MCF 10A (cell line): ENCODE measurements around the gene PSME3. TPM values are rescaled to one million over a fixed set of nuclear protein-coding genes. Genes with fewer than 3 reads are reported as not detected.

Source experiments
- BruUV-seq: library from RNA; stranded (reverse); fragments of 400-500 nt; replicated peaks from 2 replicates; lab custom pipeline; 2021; lab: Mats Ljungman, UMichigan
- CTCF ChIA-PET: fragments of 300-600 bp; sonication (Branson Sonifier 250); formaldehyde crosslinking; extraction: SDS; loops from one replicate; lab custom pipeline; 2021; ENCODE audit warnings: antibody characterized with exemption, inconsistent platforms; lab: Yijun Ruan, JAX
- POLR2A ChIA-PET: fragments of 300-600, 350-650 bp; sonication (Branson Sonifier 250); formaldehyde crosslinking; extraction: SDS; loops from one replicate; lab custom pipeline; 2020; ENCODE audit warnings: antibody characterized with exemption, inconsistent platforms; lab: Yijun Ruan, JAX
- DNase-seq: peaks from one replicate; pipeline ENCODE4 v3.0.0-alpha.2; 2018; ENCODE audit not compliant: unreplicated experiment
- H3K27ac Mint-ChIP-seq: one replicate; pipeline ENCODE4 v1.8.0; 2022; ENCODE audit warnings: mild to moderate bottlenecking, low read depth, mixed read lengths; ENCODE audit not compliant: unreplicated experiment
- H3K27me3 Mint-ChIP-seq: one replicate; pipeline ENCODE4 v1.8.0; 2022; ENCODE audit warnings: mixed read lengths; ENCODE audit not compliant: insufficient read depth, unreplicated experiment
- H3K36me3 Mint-ChIP-seq: one replicate; pipeline ENCODE4 v1.8.0; 2022; ENCODE audit warnings: mild to moderate bottlenecking, moderate library complexity, mixed read lengths; ENCODE audit not compliant: insufficient read depth, unreplicated experiment
- H3K4me1 Mint-ChIP-seq: one replicate; pipeline ENCODE4 v1.8.0; 2022; ENCODE audit warnings: mixed read lengths; ENCODE audit not compliant: insufficient read depth, unreplicated experiment
- H3K4me3 Mint-ChIP-seq: one replicate; pipeline ENCODE4 v1.8.0; 2022; ENCODE audit warnings: mild to moderate bottlenecking, moderate library complexity, mixed read lengths; ENCODE audit not compliant: unreplicated experiment
- H3K9me3 Mint-ChIP-seq: one replicate; pipeline ENCODE4 v1.8.0; 2022; ENCODE audit warnings: mixed read lengths; ENCODE audit not compliant: unreplicated experiment
- CTCF ChIP-seq: fragments of 200-600 bp; IDR thresholded peaks from one replicate; pipeline ENCODE4 v1.8.0; 2022; ENCODE audit warnings: antibody characterized with exemption, mild to moderate bottlenecking; ENCODE audit not compliant: unreplicated experiment
- intact Hi-C: fragments of 100-400 bp; cut with micrococcal nuclease; formaldehyde crosslinking; loops from 2 replicates; pipeline ENCODE4 v1.14.1; 2022
- total RNA-seq: library from RNA; stranded (reverse); gene quantifications from 2 replicates; pipeline ENCODE4 v1.2.3, GENCODE V29; 2022

PSME3 gene
- total RNA-seq, 1 experiment from 2014 or later, result 220 TPM

GRCh38 chr17:42784811-42785592 is 48.2 kb upstream of the PSME3 start:
- ChIA-PET CTCF (no interaction called here), POLR2A (interaction anchor here (2.6 kb wide), 1 partner anchor 12 kb away, joined by 24 read pairs; the partner anchor contains the start of gene VPS25)
- H3K4me1 Mint-ChIP-seq, result peaks cover 11% of the 10 kb centered on the region
- no peaks in the 10 kb centered on the region for H3K27me3 Mint-ChIP-seq
- intact Hi-C loops, result no loop called here
- no peak overlapping the region for H3K27ac Mint-ChIP-seq
- no peak for DNase-seq
- peaks cover 6% of the 10 kb centered on the region for H3K36me3 Mint-ChIP-seq
- no TSS peak for BruUV-seq
- H3K4me3 Mint-ChIP-seq, result no peak overlapping the region
- no peaks in the 10 kb centered on the region for H3K9me3 Mint-ChIP-seq
- no peak for TF ChIP-seq CTCF

GRCh38 chr17:42787266-42787665 is 45.9 kb upstream of the PSME3 start:
- Mint-ChIP-seq H3K4me3 (no peak overlapping the region), H3K36me3 (no peaks in the 10 kb centered on the region), H3K27ac (no peak overlapping the region), H3K4me1 (peaks cover 11% of the 10 kb centered on the region), H3K27me3 (no peaks in the 10 kb centered on the region), H3K9me3 (no peaks in the 10 kb centered on the region)
- TF ChIP-seq CTCF, result no peak
- CTCF ChIA-PET, result interaction anchor here (0.9 to 1.0 kb wide), 2 partner anchors 10 to 24 kb away, joined by 3 read pairs; no protein-coding TSS in a partner anchor
- no peak for DNase-seq
- POLR2A ChIA-PET, result interaction anchor here (0.6 to 1.6 kb wide), 5 partner anchors 9 to 1417 kb away, joined by 3 to 6 read pairs (median 4); partner anchors contain the start of genes BECN1, RETREG3 and VPS25
- intact Hi-C loops, result no loop called here
- BruUV-seq, result no TSS peak

GRCh38 chr17:42791948-42792347 is 41.2 kb upstream of the PSME3 start:
- DNase-seq, result no peak
- peaks cover 11% of the 10 kb centered on the region for H3K4me1 Mint-ChIP-seq
- H3K36me3 Mint-ChIP-seq, result no peaks in the 10 kb centered on the region
- ChIA-PET CTCF (interaction anchor here (0.6 kb wide), 2 partner anchors 33 to 226 kb away, joined by 4 to 5 read pairs; no protein-coding TSS in a partner anchor), POLR2A (interaction anchor here (0.6 to 1.2 kb wide), 3 partner anchors 19 to 1223 kb away, joined by 3 to 5 read pairs (median 3); partner anchors contain the start of genes TMEM101 and VPS25)
- intact Hi-C loops, result no loop called here
- H3K27me3 Mint-ChIP-seq, result no peaks in the 10 kb centered on the region
- no peak overlapping the region for H3K27ac Mint-ChIP-seq
- no peak overlapping the region for H3K4me3 Mint-ChIP-seq
- H3K9me3 Mint-ChIP-seq, result no peaks in the 10 kb centered on the region
- BruUV-seq, result no TSS peak
- TF ChIP-seq CTCF, result no peak

GRCh38 chr17:42792545-42792944 is 40.7 kb upstream of the PSME3 start:
- intact Hi-C loops, result no loop called here
- POLR2A ChIA-PET, result interaction anchor here (1.2 kb wide), 1 partner anchor 20 kb away, joined by 5 read pairs; the partner anchor contains the start of gene VPS25
- no peak overlapping the region for H3K27ac Mint-ChIP-seq
- peaks cover 11% of the 10 kb centered on the region for H3K4me1 Mint-ChIP-seq
- no peaks in the 10 kb centered on the region for H3K27me3 Mint-ChIP-seq
- DNase-seq, result no peak
- H3K36me3 Mint-ChIP-seq, result no peaks in the 10 kb centered on the region
- no peaks in the 10 kb centered on the region for H3K9me3 Mint-ChIP-seq
- no peak for TF ChIP-seq CTCF
- BruUV-seq, result no TSS peak
- CTCF ChIA-PET, result interaction anchor here (0.6 kb wide), 1 partner anchor 33 kb away, joined by 4 read pairs; no protein-coding TSS in a partner anchor
- H3K4me3 Mint-ChIP-seq, result no peak overlapping the region
